HG02610 (cell line): ENCODE data around the gene SFTPB.
"Not testable (repeated sequence)": the region's sequence is repeated elsewhere in the genome, so short reads cannot be mapped to it uniquely, and the experiment has no call there.

Experiments
- ATAC-seq: cut with Tn5 transposase; IDR thresholded peaks from one replicate; pipeline ENCODE4 v1.9.1; 2021; ENCODE audit warnings: mild to moderate bottlenecking, moderate library complexity; ENCODE audit not compliant: unreplicated experiment

Gene SFTPB

DNA sequence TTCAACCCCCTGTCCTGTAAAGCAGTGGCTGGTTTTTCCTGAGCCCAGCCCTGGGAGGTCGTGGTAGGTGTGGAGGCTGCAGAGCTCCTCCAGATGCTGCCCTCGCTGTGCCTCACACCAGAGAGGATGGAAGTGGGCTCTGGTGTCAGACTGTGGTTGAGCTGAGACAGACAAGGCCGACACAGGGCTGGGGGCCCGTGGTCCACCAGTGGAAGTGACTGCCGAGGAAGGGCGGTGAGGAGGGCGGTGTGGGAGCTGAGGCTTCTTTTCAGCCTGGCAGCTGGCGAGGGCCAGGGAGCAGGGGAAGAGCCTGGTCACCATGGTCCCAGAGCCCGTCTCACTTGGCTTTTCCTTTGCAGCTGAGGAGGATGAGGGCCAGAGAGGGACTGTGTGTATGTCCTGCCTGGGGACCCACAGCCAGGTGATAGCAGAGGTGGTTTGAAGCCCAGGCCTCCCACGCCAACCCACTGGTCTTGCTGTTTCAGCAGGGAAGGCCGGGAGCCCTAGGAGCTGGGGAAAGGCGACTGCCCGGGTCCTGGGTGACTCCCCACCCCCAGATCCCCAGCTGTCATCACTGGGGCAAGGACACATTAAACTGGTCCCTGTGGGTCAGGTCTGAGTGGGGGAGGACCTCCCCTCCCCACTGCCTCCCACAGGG is 8.5 kb downstream of the SFTPB start:
- no peak for ATAC-seq

DNA sequence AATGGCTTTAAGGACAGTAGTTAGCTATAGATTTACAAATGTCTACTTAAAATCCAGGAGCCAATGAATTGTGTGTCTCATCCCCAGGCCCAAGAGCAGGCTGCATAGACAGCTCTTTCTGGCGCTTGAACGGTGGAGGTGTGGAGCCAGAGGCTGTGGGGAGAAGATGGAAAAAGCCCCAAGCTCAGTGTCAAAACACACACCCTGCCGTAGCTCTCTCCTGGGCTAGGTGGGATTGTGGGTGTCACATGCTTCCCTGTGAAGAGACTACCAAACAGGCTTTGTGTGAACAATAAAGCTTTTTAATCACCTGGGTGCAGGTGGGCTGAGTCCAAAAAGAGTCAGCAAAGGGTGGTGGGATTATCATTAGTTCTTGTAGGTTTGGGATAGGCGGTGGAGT is 10.6 kb downstream of the SFTPB start:
- ATAC-seq, result not testable (repeated sequence)

DNA sequence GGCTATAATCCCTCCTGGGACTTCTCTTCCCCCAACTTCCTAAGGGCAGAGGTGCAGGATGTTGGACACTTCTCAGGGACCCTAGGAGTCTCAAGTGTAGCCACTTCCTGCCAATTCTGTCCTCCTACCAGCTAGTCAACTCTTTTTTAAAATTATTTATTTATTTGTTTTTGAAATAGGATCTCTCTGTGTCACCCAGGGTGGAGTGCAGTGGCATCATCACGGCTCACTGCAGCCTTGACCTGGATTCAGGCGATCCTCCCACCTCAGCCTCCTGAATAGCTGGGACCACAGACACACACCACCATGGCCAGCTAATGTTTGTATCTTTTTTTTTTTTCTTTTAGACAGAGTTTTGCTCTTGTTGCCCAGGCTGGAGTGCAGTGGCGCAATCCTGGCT is 11.5 kb downstream of the SFTPB start:
- no peak for ATAC-seq

DNA sequence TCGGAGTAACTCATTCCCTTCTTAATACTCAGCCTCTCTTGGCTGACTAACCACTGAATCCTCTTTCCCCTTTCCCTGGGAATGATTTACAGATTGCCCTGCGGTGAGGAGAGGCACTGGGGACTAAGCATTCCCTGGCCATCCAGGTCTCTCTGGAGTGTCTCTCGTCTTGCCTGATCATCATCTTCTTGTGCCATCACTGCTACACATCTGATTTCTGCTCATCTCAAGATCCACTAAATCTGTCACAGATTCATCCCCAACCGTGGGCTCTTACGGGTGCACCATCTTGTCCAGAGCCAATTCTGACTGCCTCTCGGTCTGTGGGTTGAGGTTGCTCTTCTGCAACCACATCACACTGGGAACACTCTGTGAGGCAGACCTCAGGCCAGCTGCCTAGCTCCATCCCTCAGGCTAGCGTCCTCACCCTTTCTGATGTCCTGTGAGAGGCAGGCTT is 12.0 kb downstream of the SFTPB start:
- ATAC-seq, result no peak

DNA sequence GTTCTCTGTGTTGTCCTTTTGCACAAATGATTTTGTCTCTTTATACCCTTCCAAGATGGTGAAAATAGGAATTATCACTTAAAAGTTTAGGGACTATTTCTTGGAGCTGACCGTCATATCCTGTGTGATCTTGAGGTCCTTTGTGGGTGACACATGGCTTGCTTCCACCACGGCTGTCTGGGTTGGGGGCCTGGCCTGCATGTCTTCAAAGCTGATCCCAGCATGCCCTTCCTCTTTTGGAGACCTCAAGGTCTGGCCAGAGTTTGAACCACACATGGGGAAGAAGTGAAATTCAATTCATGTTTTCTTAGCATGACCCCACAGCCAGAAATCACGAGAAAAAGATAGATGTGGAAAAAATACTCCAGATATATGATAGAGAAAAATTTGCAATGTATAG is 14.0 kb downstream of the SFTPB start:
- no peak for ATAC-seq

DNA sequence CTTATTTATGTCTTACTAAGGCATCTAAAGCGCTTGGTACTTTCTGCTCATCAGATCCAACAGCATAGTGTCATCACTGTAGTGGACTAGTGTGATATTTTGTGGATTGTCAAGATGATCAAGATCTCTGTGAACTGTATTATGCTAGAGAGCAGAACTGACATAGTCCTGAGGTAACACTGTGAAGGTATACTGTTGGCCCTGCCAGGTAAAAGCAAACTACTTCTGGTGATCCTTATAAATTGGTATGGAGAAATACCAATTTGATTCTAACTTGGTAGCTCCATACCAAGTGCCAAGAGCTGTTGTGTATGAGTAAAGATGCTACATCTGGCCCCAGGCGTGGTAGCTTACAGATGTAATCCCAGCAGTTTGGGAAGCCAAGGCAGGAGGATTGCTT is 15.9 kb downstream of the SFTPB start:
- no peak for ATAC-seq

DNA sequence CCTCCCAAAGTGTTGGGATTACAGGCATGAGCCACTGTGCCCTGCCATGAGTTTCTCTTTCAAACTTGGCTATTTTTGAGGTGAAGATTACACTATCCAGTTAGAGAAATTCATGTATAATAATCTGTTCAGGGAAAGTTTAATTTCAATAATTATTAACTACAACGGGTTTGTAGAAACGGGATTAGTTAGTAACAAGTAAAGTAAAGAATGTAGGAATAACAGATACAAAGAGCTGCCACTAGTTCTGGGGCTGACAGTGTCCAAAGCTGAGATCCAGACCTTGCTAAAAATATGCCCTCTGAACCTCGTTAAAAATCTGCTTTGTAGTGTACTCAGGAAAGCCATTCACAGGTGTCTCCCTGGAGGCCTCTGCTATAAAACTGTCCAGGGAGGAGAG is 16.9 kb downstream of the SFTPB start:
- no peak for ATAC-seq

DNA sequence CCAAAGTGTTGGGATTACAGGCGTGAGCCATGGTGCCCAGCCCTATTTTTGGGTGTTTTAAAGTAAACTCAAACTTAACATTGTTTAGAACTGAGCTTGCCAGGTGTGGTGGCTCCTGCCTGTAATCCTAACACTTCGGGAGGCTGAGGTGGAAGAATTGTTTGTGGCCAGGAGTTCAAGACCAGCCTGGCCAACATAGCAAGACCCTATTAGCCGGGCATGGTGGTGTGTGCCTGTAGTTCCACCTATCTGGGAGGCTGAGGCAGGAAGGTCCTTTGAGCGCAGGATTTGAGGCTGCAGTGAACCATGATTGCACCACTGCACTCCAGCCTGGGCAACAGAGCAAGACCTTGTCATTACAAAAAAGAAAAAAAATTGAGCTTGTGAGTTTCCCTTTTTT is 17.5 kb downstream of the SFTPB start:
- ATAC-seq, result no peak

DNA sequence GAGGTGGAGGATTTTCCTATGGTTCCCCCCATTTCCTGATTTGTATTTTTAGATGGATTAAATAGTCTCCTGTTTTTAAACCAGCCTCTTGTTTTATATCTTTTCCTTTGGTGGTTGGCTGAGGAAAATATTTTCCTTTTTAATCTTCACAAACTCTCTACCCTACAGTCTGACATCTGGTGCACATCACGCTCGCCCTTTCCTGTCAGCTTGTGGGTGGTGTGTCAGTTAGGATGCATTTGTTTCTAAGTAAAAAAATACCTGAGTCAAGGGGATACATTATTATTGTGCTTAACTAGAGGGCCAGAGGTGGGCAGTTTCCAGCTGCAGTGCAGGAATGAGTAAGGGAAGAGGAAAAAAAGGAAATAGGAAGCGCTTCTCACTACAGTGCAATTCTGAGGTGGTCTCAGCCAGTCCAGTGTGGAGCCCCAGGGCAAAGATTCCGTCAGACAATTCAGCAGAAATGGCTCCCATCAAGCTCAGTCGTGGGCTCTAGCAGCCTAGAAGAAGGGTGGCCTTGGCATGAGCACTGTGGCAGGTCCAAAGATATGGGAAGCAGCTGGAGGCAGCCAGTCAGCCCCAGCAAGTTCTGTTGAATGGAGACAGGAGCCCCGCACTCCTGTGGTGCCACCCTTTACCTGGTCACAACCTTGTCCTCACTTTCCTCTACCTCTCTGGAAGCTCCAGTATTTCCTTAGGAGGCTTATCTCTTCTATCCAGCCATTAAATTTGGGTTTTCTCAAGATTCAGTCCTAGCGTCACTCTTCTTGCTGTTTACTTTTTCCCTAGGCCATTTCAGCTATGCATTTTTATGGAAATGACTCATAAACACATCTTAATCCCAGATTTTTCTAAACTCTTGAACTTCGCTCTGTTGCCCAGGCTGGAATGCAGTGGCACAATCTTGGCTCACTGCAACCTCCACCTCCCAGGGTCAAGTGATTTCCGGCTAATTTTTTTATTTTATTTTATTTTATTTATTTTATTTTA is 18.5 kb downstream of the SFTPB start:
- ATAC-seq, result no peak

DNA sequence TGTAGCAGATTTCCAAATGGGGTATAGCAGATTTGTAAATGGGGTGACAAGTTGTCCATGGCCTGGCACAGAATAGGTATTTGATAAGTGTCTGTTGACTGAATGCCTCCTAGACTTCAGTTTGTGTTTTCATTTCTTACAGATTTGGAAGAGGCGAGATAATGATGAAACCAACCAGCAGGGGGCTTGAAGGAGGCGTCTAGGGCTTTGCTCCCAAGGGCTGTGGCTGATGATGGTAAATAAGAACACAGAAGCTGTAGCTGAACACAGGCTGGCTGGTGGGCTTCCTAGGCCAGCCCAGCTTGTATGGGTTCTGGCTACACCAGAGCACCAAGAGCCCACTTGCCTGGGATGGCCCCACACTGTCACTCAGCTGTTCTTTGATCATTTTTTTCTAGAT is 19.4 kb downstream of the SFTPB start:
- peak; percentile 30 for ATAC-seq

DNA sequence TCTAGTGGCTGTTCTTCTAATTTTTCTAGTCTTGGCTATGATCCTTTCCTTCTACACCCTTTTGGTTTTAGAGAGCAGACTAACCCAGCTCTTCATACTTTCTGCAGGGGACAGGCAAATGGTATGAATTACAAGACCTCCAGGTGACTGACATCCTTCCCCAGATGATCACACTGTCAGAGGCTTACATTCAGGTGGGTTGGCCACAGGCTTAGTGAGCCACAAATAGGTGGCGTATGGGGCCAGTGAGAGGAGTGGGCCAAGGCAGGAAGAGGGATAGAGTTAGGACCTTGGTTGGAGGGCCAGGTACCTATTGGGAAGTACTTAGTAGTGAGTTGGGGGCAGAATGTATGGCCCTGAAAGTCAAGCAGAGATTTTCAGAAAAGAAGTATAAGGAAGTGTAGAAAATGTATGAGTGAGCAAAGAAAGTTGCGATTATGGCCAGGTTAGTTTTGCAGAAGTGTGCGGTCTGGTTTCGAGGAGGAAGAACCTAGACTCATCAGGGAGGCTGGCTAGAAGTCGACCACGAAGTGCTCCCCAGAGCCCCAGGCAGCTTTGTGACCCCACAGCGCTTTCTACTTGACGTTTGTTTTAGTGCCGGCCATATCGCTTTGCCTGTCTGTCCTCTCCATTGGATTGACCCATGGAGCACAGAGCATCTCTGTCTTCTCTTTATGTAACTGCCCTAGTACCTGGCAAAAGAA is 20.0 kb downstream of the SFTPB start:
- ATAC-seq, result peak; percentile 64

DNA sequence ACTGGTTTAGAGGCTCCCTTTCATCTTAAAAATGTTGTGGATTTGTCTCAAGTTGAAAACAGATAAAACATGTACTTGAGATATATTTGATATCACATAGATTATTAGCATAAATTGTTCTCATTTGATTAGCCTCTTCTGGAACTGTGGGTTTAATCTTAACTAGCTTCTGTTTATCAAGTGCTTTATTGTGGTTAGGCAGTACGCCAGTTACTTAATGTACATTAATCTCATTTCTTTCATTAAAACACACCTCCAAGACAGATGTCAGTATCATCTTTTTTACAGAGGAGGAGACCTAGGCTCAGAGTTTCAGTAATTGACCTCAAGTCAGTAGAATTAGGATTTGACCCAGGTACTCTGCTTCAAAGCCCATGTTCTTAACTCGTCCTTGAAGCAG is 21.8 kb downstream of the SFTPB start:
- no peak for ATAC-seq

DNA sequence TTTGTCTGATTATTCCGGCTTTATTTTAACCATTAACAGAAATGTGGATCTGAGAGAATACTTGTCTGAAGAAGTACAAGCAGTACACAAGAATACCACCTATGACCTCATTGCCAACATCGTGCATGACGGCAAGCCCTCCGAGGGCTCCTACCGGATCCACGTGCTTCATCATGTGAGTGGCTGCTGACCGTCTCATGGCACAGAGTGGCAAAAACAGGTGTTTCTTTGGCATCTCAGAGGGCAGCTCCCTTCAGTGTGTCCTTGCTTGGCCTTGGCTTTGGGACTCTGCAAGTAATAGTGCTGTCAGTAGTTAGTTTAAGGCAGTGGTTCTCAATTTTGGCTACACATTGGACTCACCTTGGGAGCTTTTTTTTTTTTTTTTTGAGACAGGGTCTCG is 23.1 kb downstream of the SFTPB start:
- no peak for ATAC-seq

DNA sequence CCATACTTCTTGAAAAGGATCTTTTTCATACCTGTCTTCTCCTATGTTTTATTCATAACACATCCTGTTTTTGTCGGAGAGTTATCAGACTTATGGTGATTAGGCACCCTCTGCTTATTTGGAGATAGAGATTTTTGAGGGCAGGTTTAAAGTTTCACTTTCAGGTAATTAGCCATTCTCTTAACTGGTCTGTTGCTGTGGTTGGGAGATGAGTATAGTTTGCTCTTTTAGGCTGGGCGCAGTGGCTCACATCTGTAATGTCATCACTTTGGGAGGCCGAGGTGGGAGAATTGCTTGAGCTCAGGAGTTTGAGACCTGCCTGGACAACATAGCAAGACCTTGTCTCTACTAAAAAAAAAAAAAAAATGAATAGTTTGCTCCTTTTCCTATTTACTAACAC is 25.3 kb downstream of the SFTPB start:
- peak; percentile 62 for ATAC-seq

DNA sequence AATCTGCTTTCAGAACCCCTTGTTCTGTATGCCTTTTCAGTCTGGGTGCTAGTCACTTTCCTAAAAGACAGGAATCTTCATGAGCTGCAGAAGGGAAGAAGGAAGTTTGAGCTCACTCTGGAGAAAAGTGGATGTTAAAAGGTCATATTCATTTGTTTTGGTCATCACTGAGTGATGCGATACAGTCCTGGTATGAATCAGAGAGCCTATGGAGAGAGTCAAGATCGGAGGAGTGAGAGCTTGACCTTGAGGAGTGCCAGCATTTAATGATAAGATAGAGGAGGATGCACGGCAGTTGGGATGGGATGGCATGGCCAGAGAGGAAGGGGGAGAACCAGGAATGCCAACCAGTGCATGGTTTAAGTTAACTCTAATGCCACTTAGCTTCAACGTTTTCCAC is 32.4 kb downstream of the SFTPB start:
- no peak for ATAC-seq

DNA sequence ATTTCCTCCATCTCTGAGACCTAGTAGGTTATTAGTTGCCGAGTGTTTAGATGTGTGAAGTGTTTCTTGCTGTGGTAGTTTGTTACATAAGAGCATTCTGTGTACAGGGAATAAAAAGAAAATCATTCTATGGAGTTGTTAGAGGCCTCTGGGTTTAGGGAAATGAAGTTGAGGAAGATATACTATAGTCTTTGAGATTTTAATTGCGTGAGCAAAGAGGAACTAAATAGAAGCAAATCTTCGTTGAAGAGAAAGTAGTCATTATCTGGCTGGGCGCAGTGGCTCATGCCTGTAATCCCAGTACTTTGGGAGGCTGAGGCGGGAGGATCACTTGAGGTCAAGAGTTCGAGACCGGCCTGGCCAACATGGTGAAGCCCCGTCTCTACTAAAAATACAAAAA is 33.0 kb downstream of the SFTPB start:
- no peak for ATAC-seq

DNA sequence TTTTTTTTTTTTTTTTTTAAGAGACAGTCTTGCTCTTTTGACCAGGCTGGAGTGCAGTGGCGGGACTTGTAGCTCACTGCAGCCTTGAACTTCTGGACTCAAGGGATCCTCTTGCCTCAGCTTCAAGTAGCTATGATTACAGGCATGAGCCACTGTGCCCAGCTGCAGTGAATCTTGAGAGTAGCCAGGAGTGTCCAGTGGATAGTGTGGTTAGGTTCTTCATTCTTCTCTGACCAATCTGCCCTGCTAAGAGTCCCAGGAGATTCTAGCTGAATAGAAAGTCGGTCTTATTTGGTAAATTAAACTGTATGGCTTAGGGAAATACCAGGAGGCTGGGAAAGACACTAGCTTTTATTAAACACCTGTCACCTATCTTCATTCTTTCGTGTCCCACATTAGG is 36.7 kb downstream of the SFTPB start:
- no peak for ATAC-seq

DNA sequence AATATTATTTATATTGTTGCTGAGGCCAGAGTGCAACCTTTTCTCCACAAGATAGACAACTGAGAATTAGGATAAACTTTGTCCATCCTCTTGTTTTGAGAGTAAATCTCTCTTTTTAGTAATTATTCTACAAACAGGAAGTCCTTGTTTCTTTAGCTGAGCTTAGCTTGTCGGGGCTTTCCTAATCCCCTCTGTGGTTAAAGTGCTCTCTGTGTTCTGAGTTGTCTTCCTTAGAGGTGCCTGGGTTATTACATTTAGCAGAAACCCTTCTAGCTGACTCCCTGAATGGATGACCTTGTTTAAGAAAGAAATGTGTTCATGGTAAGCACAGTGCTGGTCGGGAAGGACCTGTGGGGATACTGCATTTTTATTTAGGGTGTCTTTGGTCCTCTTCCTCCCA is 39.3 kb downstream of the SFTPB start:
- ATAC-seq, result peak; percentile 91

DNA sequence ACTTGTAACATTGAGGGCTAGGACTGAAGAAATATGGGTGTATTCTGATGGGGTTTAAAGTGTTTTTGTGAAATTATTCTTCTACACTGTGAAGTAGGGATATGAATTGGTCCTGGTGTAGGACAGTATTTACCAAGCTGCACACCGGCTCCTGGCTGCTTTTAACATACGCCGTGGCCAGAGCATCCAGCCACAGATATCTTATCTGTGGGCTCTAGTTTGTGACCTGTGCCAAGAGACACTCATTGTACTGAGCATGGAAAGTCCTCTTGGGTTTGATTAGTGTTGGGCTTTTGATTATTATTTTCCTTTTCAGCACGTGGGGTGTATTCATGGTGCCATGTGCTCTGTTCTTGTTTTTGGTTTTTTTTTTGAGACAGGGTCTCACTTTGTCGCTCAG is 44.0 kb downstream of the SFTPB start:
- ATAC-seq, result no peak

DNA sequence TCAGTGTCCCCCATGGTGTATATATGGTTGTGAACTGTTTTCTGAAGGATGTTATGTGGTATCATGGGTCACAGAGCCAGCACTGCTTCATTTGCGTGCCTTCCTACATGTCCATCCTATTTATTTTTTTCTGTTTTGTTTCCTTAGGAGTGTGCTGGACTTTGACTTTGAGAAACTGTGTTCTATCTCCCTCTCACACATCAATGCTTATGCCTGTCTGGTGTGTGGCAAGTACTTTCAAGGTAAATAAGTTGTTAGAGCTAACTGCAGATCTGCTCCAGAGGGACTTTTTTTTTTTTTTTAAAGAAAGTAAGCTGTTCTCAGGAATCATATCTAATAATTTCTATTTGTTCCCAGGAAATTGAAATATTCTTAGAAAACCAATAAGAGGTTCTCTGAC is 46.7 kb downstream of the SFTPB start:
- ATAC-seq, result no peak

DNA sequence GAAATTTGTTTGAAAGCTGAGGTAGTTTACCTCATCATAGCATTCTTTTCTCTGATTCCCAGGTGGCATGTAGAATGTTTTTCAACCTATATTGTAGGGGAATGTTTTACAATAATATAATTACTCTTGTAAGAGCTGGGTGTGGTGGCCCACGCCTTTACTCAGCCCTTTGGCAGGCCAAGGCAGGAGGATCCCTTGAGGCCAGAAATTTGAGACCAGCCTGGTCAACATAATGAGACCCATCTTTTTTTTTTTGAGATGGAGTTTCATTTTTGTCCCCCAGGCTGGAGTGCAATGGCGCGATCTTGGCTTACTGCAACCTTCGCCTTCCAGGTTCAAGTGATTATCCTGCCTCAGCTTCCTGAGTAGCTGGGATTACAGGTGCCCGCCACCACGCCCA is 48.4 kb downstream of the SFTPB start:
- no peak for ATAC-seq

DNA sequence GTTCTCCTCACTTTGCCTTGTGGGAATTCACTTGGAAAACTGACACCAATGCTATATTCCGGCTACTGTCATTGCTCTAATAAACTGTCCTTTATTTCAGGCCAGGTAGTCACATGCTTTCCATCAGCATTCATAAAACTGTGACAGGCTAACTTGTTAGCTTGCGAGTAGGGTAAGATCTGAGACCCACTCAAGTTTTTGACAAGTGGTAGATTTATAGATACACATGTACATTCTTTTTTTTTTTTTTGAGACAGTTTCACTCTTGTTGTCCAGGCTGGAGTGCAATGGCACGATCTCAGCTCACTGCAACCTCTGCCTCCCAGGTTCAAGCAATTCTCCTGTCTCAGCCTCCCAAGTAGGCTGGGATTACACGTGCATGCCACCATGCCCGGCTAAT is 50.3 kb downstream of the SFTPB start:
- not testable (repeated sequence) for ATAC-seq
